GM12874 (cell line): ENCODE measurements around the gene PAQR8.

Experiments used
- TF ChIP-seq, protein P1 (sequence below): IDR thresholded peaks from 2 replicates; pipeline ENCODE4 v1.5.1; 2011; ENCODE audit warnings: low read depth, mild to moderate bottlenecking, control low read depth, low read length, moderate library complexity; ENCODE audit not compliant: insufficient read depth

PAQR8 gene

DNA sequence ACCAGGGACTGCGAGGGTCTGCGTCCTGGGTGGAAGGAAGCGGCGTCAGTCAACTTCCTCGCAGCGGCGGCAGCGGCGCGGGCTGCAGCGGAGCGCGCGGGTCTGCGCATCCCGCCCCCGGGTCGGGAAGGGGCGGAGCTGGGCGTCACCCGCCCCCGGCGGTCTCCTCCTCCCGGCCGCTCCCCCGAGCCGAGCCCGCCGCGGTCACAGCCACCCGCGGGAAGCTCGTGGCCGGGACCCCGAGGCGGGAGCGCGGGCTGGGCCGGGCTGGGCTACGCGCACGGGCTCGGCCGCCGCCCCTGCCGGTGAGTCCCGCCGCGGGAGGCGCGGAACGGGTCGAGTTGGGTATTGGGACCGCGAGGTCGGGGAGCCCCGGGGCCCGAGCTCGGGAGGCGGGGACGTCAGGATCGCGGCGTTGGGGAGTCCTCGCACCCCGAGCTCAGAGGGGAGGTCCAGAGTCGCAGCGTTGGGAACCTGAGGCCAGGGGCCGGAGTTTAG, at the start of gene PAQR8:
Gene PAQR8, plus strand, starts transcription at position 207 of the 498 bp plus-strand sequence. CDS start 41,063 bp downstream, outside the sequence.
- TF ChIP-seq, protein P1, sequence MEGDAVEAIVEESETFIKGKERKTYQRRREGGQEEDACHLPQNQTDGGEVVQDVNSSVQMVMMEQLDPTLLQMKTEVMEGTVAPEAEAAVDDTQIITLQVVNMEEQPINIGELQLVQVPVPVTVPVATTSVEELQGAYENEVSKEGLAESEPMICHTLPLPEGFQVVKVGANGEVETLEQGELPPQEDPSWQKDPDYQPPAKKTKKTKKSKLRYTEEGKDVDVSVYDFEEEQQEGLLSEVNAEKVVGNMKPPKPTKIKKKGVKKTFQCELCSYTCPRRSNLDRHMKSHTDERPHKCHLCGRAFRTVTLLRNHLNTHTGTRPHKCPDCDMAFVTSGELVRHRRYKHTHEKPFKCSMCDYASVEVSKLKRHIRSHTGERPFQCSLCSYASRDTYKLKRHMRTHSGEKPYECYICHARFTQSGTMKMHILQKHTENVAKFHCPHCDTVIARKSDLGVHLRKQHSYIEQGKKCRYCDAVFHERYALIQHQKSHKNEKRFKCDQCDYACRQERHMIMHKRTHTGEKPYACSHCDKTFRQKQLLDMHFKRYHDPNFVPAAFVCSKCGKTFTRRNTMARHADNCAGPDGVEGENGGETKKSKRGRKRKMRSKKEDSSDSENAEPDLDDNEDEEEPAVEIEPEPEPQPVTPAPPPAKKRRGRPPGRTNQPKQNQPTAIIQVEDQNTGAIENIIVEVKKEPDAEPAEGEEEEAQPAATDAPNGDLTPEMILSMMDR = no peak

GRCh38 chr6:52312461-52312860, 49.5 kb upstream of the PAQR8 start:
- TF ChIP-seq, protein P1 = no peak

DNA sequence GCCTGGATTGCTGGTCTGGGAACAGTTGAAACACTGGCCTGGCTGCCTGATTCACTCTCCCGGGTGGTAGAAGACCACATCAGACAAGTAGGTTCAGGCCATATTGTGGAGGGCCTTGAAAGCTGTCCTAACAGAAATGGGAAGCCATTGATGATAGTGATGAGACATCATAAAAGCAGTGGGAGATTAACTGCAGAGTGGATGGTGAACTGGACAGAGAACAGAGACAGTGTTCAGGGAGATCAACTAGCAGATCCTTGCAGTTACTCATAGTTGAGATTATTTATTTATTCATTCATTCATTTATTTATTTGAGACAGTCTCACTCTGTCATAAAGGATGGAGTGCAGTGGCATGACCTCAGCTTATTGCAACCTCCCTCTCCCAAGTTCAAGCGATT, 47.2 kb upstream of the PAQR8 start:
- TF ChIP-seq, protein P1 = no peak

- TF ChIP-seq, protein P1 = no peak
Measured at GRCh38 chr6:52317211-52317610, 44.7 kb upstream of the PAQR8 start.

DNA sequence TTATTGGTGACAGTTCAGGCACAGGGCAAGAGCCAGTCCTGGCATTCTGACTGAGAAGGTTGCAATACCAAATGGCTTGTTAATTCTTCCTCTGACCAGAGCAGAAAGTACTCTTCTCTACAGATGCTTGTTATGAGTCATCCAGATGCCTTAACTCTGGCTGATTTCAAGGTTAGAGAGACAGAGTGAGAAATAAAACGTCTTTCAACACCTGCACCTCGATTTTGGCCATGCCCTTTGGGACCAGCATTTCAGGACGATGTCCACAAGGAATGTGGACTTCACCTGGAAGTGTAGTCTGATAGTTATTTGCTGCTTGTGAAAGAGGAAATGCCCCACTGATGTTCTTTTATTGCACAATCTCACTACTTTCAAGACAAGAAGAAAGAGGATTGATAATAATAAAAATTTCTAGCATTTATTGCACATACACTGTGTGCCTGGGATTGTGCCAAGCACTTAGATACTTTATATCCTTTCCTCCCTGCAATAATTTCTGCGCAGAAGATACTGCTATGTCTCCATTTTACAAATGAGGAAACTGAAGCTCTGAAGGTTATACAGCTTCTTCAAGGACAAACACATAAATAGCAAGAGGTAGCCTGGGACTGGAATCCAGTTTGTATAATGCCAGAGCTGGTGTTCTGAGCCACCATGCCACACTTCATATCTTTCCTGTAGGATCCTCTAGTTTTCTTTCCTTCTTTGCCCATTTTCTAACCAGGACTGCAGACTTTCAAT, 43.9 kb upstream of the PAQR8 start:
- TF ChIP-seq, protein P1 = no peak

DNA sequence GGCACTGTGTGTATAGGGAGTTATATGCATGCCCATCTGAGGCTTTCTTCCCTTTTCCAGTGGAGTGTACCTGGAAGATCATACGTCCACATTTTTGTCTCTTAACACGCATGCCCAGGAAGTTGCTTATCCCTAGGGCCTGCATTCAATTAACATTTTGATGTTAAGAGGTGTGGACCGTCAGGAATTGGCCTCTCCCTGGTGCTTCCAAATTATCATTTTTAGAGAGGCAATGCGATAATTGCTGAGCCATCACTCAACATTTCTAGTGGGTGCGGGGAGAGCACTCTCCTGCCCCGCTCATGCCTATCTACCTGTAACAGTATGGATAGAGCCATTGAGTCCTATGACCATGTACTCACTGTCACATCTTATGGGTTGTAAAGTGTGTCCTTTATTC, 37.8 kb upstream of the PAQR8 start:
- TF ChIP-seq, protein P1 = no peak

DNA sequence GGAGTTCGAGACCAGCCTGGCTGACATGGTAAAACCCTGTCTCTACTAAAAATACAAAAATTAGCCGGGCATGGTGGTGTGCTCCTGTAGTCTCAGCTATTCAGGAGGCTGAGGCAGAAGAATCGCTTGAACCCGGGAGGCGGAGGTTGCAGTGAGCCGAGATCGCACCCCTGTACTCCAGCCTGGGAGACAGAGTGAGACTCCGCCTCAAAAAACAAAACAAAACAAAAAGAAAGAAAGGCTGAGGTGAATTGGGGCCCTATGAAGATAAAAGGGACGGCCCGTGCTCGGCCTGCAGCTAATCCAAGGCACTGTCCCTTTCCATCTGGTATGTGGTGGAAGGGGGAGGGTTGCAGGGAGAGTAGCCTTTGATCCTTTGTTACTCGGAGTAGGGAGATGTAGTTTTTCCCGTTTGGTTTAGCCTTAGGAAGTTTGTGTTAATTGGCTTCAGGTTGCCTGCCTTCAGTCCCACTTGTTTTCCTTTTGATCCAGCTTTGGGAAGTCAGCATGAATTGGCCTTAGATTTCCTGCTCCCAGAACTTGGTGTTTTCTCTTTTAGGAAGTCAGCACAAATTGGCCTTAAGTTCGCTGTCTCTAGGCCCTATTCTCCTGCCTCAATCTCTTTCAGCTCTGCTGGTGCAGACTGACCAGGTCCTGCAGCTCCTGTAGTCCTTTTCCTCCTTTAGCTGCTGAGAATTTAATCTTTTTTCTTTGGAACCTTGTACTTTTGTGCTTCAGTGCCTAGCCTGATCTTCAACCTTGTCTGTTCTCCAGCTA, 36.1 kb upstream of the PAQR8 start:
- TF ChIP-seq, protein P1 = no peak
